ENCODE measurements around the gene VDR. TPM values are rescaled to one million over a fixed set of nuclear protein-coding genes. Genes with fewer than 3 reads are reported as not detected.

The VDR gene
- polyA plus RNA-seq, 3 donors = 6.0 to 14.8 (median 12.8) TPM

DNA sequence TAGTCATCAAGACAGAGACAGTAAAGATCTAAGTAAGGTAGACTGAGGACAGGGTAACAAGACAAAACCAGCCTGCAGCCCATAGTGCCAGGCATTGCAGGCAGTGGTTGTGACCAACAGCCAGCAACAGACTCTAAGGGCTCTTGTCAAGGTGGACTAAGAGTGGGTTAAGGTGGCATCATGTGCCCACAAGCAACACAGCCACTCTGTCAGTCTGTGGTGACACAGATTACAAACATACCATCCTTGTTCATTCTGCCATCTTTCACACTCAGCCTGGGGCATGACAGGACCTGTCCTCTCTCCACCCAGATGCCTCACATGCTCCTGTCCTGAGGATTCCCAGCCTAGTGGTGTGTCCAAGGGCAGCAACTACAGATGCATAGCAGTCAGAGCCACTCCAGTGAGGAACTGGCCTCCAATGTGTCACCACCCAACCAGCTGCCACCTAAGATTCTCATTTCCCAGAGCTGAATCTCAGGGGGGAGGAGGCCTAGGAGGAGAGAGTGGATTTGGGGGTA is 28.3 kb downstream of the VDR start:
- no peak overlapping the region for H3K4me2 ChIP-seq (replicated peaks; ENCODE audit: extremely low read depth, low read length, poor library complexity, severe bottlenecking)
- DNase-seq = no peak
- H3K27ac Mint-ChIP-seq = no peak overlapping the region
- H3K27me3 ChIP-seq (ENCODE audit: control insufficient read depth in 2 of 2, insufficient read depth in 2 of 2, low read length in 2 of 2) = no peaks in the 10 kb centered on the region
- intact Hi-C loops (cut with micrococcal nuclease) = no loop called here
- peaks cover 4 to 7% (median 7%) of the 10 kb centered on the region in 3 donors for H3K27me3 Mint-ChIP-seq (ENCODE audit: low read depth in 3 of 3)
- no peak overlapping the region for H3K4me3 ChIP-seq (replicated peaks in 1 of 3; ENCODE audit: low read depth in 2 of 3, low read length in 3 of 3)
- peaks cover 81 to 82% of the 10 kb centered on the region in 2 donors for H3K36me3 Mint-ChIP-seq
- peaks cover 54 to 84% of the 10 kb centered on the region in 2 donors for H3K36me3 ChIP-seq (replicated peaks in 1 of 2; ENCODE audit: control insufficient read depth in 1 of 2, insufficient read depth in 2 of 2, low read length in 2 of 2)
- no peak overlapping the region for H3K4me3 Mint-ChIP-seq
- peaks cover 2 to 3% of the 10 kb centered on the region in 2 donors for H3K4me1 ChIP-seq (ENCODE audit: control insufficient read depth in 1 of 2, insufficient read depth in 2 of 2, low read length in 2 of 2)
- H3K27ac ChIP-seq (ENCODE audit: low read depth in 1 of 2, low read length in 2 of 2) = no peak overlapping the region
- peaks cover 15% of the 10 kb centered on the region for H3K4me1 Mint-ChIP-seq
- TF ChIP-seq, protein P1, sequence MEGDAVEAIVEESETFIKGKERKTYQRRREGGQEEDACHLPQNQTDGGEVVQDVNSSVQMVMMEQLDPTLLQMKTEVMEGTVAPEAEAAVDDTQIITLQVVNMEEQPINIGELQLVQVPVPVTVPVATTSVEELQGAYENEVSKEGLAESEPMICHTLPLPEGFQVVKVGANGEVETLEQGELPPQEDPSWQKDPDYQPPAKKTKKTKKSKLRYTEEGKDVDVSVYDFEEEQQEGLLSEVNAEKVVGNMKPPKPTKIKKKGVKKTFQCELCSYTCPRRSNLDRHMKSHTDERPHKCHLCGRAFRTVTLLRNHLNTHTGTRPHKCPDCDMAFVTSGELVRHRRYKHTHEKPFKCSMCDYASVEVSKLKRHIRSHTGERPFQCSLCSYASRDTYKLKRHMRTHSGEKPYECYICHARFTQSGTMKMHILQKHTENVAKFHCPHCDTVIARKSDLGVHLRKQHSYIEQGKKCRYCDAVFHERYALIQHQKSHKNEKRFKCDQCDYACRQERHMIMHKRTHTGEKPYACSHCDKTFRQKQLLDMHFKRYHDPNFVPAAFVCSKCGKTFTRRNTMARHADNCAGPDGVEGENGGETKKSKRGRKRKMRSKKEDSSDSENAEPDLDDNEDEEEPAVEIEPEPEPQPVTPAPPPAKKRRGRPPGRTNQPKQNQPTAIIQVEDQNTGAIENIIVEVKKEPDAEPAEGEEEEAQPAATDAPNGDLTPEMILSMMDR (IDR thresholded peaks at IDR 0.05) = no peak
- H3K9me3 Mint-ChIP-seq = no peaks in the 10 kb centered on the region
- H3K9ac ChIP-seq (ENCODE audit: insufficient read depth, low read length, poor library complexity, severe bottlenecking) = no peak overlapping the region
- peaks cover 20% of the 10 kb centered on the region for H4K20me1 ChIP-seq (ENCODE audit: insufficient read depth, low read length)
- H3K9me3 ChIP-seq (replicated peaks in 1 of 2; ENCODE audit: control insufficient read depth in 1 of 2, insufficient read depth in 1 of 2, low read length in 2 of 2) = no peaks in the 10 kb centered on the region
- H3K79me2 ChIP-seq (ENCODE audit: insufficient read depth, low read length) = no peaks in the 10 kb centered on the region
- no peak overlapping the region for H2AFZ ChIP-seq (ENCODE audit: insufficient read depth, low read depth, low read length, poor library complexity, severe bottlenecking)

DNA sequence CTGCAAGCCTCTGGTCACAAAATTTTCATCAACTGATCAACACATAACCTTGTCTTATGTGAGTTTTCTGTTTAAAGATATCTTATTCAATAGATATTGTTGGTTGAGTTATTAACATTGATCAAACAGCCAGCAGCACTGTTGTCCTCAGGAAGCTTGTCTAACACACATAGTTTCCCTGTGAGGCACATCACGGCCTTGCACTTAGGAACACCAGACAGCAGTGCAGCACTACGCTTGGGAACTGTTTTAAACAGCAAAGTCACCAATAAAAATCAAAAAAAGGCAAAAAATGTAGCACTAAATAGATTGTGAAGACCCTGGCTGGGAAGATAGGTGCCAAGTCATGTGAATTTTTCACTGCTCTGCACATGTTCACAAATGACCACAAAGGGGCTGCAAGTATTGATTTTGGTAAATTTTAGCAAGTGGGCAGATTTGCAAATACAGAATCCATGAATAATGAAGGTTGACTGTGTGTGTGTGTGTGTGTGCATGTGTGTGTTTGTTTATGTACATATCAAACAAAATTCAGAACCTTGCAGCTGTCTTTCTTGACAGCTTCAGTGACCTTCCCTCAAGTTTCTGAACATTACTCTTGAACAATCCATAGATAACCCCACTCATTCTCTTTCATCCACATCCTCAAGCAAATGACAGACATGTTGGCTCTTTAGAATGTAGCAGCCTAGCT is 28.9 kb downstream of the VDR start:
- TF ChIP-seq, protein P1 (IDR thresholded peaks at IDR 0.05) = no peak
- no peak overlapping the region for H3K4me2 ChIP-seq (replicated peaks; ENCODE audit: extremely low read depth, low read length, poor library complexity, severe bottlenecking)
- peaks cover 2 to 3% of the 10 kb centered on the region in 2 donors for H3K4me1 ChIP-seq (ENCODE audit: control insufficient read depth in 1 of 2, insufficient read depth in 2 of 2, low read length in 2 of 2)
- Mint-ChIP-seq H3K36me3 (peaks cover 81 to 84% of the 10 kb centered on the region in 2 donors), H3K4me3 (no peak overlapping the region), H3K27ac (no peak overlapping the region), H3K9me3 (no peaks in the 10 kb centered on the region), H3K4me1 (peaks cover 19% of the 10 kb centered on the region), H3K27me3 (ENCODE audit: low read depth in 3 of 3) (peaks cover 4 to 7% (median 6%) of the 10 kb centered on the region in 3 donors)
- intact Hi-C loops (cut with micrococcal nuclease) = no loop called here
- no peak overlapping the region for H2AFZ ChIP-seq (ENCODE audit: insufficient read depth, low read depth, low read length, poor library complexity, severe bottlenecking)
- H3K36me3 ChIP-seq (replicated peaks in 1 of 2; ENCODE audit: control insufficient read depth in 1 of 2, insufficient read depth in 2 of 2, low read length in 2 of 2) = peaks cover 54 to 80% of the 10 kb centered on the region in 2 donors
- H4K20me1 ChIP-seq (ENCODE audit: insufficient read depth, low read length) = peaks cover 15% of the 10 kb centered on the region
- no peak for DNase-seq
- H3K9me3 ChIP-seq (replicated peaks in 1 of 2; ENCODE audit: control insufficient read depth in 1 of 2, insufficient read depth in 1 of 2, low read length in 2 of 2) = no peaks in the 10 kb centered on the region
- H3K79me2 ChIP-seq (ENCODE audit: insufficient read depth, low read length) = no peaks in the 10 kb centered on the region
- no peak overlapping the region for H3K9ac ChIP-seq (ENCODE audit: insufficient read depth, low read length, poor library complexity, severe bottlenecking)
- H3K4me3 ChIP-seq (replicated peaks in 1 of 3; ENCODE audit: low read depth in 2 of 3, low read length in 3 of 3) = no peak overlapping the region
- H3K27me3 ChIP-seq (ENCODE audit: control insufficient read depth in 2 of 2, insufficient read depth in 2 of 2, low read length in 2 of 2) = no peaks in the 10 kb centered on the region
- WGBS (ENCODE audit: insufficient coverage) = 100% methylated on average over 1 of the region's 2 CpGs
- no peak overlapping the region for H3K27ac ChIP-seq (ENCODE audit: low read depth in 1 of 2, low read length in 2 of 2)
